Choroid plexus epithelial cell (primary cell): Measurements from ENCODE around the gene KCTD20.

ENCODE experiments used
- DNase-seq: peaks from one replicate; pipeline ENCODE4 v3.0.0-alpha.2; 2010; ENCODE audit warnings: low read depth
- H3K4me3 ChIP-seq: 2 replicates; pipeline ENCODE4 v1.5.1; 2011; ENCODE audit warnings: low read depth, mild to moderate bottlenecking, control low read depth, low read length, moderate library complexity
- CTCF ChIP-seq: conservative IDR thresholded peaks from 2 replicates; pipeline ENCODE4 v1.5.1; 2011; ENCODE audit warnings: low read depth, mild to moderate bottlenecking, control low read depth, inconsistent platforms, low read length, moderate library complexity

KCTD20 gene

GRCh38 chr6:36493319-36493718, 50.5 kb downstream of the KCTD20 start:
- no peak for TF ChIP-seq CTCF
- no peak for DNase-seq
- H3K4me3 ChIP-seq = no peak overlapping the region

GRCh38 chr6:36493859-36494258, 51.1 kb downstream of the KCTD20 start:
- H3K4me3 ChIP-seq = no peak overlapping the region
- TF ChIP-seq CTCF = no peak
- peak; percentile 25 for DNase-seq

GRCh38 chr6:36495086-36495485, 52.3 kb downstream of the KCTD20 start:
- no peak for TF ChIP-seq CTCF
- DNase-seq = no peak
- H3K4me3 ChIP-seq = no peak overlapping the region

- no peak for DNase-seq
- no peak overlapping the region for H3K4me3 ChIP-seq
- TF ChIP-seq CTCF = no peak
Observed at GRCh38 chr6:36499918-36500317, 57.1 kb downstream of the KCTD20 start.

GRCh38 chr6:36501686-36502085, 58.9 kb downstream of the KCTD20 start:
- no peak for DNase-seq
- no peak overlapping the region for H3K4me3 ChIP-seq
- TF ChIP-seq CTCF = no peak

GRCh38 chr6:36504181-36504580, 61.4 kb downstream of the KCTD20 start:
- TF ChIP-seq CTCF = no peak
- no peak overlapping the region for H3K4me3 ChIP-seq
- no peak for DNase-seq

- no peak for TF ChIP-seq CTCF
- peak; percentile 56 for DNase-seq
- H3K4me3 ChIP-seq = no peak overlapping the region
Observed at GRCh38 chr6:36504982-36505381, 62.2 kb downstream of the KCTD20 start.
